ENCODE measurements around the gene DVL1.
A peak's percentile ranks its signal among the peaks of the same experiment; 100 is the strongest.

DVL1 gene

DNA sequence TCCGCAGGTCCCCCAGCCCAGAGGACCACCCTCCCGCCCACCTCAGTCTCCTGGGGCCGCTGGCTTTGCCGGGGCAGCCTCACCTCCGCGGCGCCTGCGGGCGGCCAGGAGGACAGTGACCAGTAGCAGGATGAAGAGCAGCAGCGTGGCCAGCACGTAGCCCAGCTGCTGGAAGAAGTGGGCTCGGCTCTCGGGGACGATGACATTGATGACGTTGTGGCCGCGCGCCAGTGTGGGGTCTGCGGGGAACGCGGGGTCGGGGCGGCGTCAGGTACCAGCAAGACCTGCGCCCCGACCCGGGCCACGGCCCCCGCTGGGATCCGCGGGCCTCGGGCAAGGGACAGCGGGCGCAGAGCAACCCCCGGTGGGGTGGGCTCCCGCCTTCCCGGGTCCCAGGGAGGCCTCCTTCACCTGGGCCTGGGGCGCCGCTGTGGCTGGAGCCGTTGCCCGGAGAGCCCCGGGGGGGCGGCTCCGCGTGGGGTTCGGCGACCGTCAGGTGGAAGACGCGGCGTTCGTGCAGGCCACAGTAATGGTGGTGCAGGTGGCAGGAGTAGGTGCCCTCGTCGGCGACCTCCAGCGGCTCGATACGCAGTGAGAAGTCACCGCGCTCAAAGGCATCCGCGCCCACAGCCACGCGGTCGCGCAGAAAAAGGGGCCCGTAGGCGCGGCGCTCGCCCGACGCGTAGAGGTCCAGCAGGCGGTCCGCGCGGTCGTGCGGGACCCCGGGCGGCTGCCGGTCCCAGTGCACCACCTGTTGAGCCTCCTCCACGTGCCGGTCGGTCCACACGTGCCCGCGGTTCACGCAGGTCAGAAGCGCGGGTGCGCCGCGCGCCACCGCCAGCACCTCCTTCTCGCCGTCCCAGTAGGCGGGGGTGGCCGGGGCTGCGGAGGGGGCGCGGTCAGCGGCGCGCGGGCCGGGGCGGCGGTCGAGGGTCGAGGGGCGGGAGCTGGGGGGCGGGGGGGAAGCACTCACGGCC lies 5.3 kb upstream of the DVL1 start:
- Mint-ChIP-seq H3K27ac (no peak overlapping the region), H3K36me3 (no peaks in the 10 kb centered on the region), H3K27me3 (peaks cover 2% of the 10 kb centered on the region), H3K4me3 (peak overlapping the region; percentile 65), H3K9me3 (ENCODE audit: low read depth) (no peaks in the 10 kb centered on the region), H3K4me1 (ENCODE audit: low read depth) (peaks cover 21% of the 10 kb centered on the region)

DNA sequence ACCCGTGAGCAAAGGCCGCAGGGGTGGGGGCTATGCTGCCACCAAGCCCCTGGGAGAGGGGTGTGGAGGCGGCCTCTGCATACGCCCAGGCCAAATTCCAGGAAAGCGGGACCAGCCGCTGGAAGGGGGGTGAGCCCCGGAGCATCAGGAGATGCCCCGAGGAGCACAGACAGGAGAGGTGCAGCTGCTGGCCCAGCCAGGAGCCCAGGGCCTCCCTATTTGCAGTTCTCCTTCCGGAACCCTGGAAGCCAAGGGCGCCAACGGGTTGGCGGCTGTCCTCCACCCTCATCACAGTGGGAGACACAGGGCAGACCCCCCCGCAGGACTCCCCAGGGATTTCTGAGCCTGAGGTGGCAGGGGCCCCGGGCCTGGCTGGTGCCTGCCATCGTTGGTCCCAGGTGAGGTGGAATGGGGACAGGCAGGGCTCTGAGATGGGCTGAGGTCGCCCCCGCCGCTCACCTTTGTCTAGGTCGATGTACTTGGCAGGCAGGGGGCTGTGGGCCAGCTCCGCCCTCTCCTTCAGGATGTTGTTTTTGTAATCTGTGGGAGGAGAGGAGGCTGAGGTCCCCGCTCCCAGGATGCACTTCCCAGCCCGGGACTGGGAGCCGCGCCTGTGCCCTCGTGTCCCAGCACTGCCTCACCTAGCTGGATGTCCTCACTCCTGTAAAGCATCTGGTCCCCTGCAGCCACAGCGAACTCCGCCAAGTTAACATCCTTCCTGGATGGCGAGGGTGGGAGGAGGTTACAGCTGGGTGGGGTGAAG lies 4.4 kb upstream of the DVL1 start:
- Mint-ChIP-seq H3K36me3 (no peaks in the 10 kb centered on the region), H3K9me3 (ENCODE audit: low read depth) (no peaks in the 10 kb centered on the region), H3K4me3 (peak overlapping the region; percentile 23), H3K27ac (no peak overlapping the region), H3K27me3 (peaks cover 2% of the 10 kb centered on the region), H3K4me1 (ENCODE audit: low read depth) (peaks cover 14% of the 10 kb centered on the region)

DNA sequence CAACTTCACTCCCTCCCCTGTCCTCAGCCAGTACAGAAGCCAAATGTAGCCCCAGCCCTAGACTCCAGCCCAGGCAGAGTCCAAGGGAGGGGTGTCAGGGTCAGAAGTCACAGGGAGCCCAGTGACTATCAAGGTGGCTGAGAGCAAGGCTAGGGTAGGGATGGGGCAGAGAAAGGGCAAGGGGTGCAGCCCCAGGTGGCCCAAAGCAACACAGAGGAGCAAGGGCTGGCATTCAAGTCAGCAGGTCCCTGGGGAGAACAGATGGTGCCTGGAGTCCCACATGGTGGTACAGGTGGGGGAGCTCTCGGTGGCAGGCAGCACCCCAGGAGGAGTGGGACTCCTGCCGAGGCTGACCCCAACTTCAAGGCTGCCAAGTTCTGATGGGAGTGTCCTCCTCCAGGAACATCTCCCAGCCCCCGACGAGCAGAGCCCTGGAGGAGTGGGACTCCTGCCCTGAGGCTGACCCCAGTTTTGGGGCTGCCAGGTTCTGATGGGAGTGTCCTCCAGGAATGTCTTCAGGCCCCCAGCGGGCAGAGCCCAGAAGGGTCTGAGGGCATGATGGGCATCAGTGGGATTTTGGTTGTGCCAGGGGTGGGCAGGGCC lies 3.7 kb upstream of the DVL1 start:
- Mint-ChIP-seq H3K27ac (no peak overlapping the region), H3K36me3 (no peaks in the 10 kb centered on the region), H3K4me3 (peak overlapping the region; percentile 74), H3K27me3 (peaks cover 2% of the 10 kb centered on the region), H3K4me1 (ENCODE audit: low read depth) (peaks cover 11% of the 10 kb centered on the region), H3K9me3 (ENCODE audit: low read depth) (no peaks in the 10 kb centered on the region)

DNA sequence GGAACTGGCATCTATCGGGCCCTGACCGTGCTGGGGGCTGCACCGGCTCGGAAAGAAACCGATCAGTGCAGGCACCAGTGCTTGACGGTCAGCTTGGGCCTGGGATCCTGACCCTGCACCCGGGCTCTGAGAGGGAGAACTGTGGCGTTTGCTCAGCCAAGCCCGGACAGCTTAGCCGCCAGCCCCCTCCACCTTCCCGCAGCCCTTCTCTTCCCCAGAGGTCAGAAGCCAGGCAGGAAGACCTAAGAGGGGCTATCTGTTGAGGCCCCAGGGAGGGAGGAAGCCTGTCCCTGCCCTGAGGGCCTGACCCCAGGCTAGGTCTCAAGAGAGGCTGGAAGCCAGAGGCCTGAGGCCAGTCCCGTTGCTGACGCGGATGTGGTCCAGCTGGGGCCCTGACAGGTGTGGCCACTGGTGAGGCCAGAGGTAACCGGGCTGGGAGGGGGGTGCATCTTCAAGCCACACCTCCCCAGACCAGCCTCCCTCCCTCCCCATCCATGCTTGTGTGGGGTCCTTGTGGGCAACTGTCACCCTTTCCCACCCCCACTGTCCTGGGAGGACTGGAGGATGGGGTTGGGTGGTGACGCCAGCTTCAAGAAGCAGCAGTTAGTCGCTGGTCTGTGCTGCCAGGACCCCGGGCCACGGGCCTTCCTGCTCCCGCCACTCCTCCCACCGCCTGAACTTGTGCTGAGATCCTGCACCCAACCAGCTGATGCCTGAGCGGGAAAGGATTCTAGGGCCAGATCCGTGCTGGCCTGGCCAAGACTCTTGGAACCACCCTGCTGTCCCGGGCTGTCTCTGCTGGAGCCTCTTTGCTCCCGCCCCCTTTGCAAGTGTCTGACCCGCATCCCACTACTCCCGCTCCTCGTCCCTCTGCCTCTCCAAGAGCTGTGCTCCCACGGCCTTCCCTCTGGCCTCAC lies 2.6 kb upstream of the DVL1 start:
- Mint-ChIP-seq H3K9me3 (ENCODE audit: low read depth) (no peaks in the 10 kb centered on the region), H3K4me3 (peak overlapping the region; percentile 74), H3K36me3 (no peaks in the 10 kb centered on the region), H3K27me3 (peaks cover 2% of the 10 kb centered on the region), H3K4me1 (ENCODE audit: low read depth) (peaks cover 14% of the 10 kb centered on the region), H3K27ac (peak overlapping the region; percentile 41)

DNA sequence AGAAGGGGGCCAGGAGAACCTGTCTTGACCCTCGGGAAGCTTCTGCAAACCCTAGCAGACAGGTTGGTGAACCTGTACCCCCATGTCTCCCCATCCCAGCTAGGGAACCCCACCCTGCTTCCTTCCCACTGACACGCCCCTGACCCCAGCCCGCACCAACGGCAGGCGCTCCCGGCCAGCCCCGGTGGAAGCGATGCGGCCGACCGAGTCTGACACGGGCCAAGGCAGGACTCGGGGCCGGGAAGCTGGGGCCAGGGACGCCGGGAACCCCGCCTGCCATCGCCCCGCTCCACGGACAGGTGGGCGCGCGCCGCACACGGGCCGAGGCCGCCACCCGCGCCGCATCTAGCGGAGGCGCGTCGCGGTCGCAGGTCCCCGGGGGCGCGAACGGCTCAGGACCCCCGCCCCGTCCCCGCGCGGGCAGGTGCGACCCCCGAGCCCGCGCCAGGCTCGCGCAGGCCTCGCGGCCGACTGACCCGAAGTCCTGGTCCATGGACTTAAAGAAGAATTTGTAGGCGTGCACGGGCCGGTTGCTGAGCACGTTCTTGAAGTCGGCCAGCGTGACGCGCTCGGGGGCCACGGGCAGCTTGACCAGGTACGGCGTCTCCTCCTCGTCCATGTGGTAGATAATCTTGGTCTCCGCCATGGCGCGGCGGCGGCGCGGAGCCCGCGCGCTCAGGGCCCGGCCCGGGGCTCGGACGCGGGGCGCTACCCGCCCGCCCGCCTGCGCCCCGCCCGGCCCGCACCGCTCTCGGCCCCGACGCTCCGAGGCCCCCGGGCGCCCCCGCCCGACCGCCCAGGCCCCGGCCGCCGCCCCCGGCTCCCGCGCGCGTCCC lies 580 bp downstream of the DVL1 start:
- H3K4me3 Mint-ChIP-seq = peak overlapping the region; percentile 79
- H3K9me3 Mint-ChIP-seq (ENCODE audit: low read depth) = no peaks in the 10 kb centered on the region
- H3K36me3 Mint-ChIP-seq = no peaks in the 10 kb centered on the region
- peaks cover 17% of the 10 kb centered on the region for H3K4me1 Mint-ChIP-seq (ENCODE audit: low read depth)
- H3K27me3 Mint-ChIP-seq = peaks cover 2% of the 10 kb centered on the region
- H3K27ac Mint-ChIP-seq = no peak overlapping the region

DNA sequence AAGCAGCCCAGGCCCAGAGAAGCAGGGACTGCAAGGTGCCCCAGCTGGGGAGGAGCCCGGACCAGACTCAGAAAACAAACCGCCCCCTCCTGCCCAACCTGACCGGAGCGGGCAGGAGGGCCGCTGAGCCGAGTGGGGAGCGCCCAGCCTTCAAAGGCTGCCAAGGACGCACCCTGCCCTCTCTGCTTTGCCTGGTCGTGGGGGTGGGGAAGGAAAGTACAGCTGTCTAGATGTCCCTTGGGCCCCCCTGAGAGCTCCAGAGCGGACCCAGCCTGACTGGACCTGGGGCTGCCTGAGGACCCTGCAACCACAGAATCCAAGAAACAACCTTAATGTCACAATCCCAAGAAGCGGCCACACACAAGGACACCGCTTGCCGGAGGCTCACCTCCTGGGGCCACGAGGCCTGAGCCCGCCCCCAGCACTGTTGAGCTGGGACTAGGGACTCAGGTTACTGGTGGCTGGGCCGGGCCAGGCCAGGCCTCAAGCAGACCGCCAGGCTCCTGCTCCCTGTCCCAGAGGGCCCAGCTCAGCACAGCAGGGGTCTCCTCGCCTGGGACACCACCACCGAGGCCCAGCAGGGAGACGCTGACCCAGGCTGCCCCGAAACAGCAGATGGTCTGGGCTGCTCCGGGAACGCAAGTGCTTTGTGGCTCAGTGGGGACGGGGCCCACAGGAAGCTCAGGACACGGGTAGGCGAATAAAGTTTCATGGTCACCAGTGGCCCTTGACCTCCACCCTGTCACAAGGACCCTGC lies 1.4 kb downstream of the DVL1 start:
- Mint-ChIP-seq H3K36me3 (no peaks in the 10 kb centered on the region), H3K4me1 (ENCODE audit: low read depth) (peaks cover 16% of the 10 kb centered on the region), H3K27me3 (peaks cover 2% of the 10 kb centered on the region), H3K9me3 (ENCODE audit: low read depth) (no peaks in the 10 kb centered on the region), H3K27ac (no peak overlapping the region), H3K4me3 (peak overlapping the region; percentile 79)

DNA sequence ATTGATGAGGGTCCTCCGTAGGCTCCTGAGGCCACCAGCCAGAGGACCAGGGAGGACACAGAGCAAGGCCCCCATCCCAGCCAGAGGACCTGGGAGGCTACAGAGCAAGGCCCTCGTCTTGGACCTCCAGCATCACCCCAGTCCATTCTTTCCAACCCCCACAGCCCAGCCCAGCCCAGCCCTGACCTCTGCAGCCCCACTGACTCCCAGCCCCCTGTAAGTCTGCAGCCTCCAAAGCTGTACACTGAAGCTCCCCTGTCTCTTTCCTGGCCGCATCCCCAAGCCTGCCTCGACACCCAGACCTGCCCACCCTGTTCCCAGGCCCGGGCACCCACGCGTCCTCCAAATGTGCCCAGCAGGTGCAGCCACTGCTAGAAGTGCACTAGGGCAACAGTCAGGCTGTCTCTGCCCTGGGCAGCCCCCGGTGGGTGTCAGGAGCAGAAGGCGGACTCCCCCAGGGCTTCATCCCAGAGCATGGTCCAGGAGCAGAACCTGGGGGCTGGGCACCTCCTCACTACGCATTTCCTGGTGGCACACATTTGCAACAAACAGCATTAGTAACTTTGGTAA lies 2.1 kb downstream of the DVL1 start:
- Mint-ChIP-seq H3K27ac (no peak overlapping the region), H3K4me3 (peak overlapping the region; percentile 79), H3K36me3 (no peaks in the 10 kb centered on the region), H3K9me3 (ENCODE audit: low read depth) (no peaks in the 10 kb centered on the region), H3K27me3 (no peaks in the 10 kb centered on the region), H3K4me1 (ENCODE audit: low read depth) (peaks cover 10% of the 10 kb centered on the region)

DNA sequence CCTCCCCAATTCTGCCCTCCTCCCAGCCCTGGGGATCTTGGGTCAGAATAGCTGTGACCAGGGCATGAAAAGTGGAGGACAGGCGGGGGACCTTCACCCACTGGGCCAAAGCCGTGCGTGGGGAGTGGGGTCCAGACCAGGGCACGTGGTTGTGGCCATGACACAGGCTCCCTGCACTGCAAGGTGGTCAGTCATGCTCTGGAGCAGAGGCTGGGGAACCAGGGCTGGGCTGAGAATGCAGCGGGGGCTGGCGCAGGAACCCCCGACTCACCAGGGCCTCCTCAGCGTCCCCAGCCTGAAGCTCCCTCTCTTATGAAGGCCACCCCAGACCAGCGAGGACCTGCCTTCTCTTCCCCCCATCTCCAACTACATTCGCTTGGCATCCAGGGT lies 2.7 kb downstream of the DVL1 start:
- Mint-ChIP-seq H3K4me3 (peak overlapping the region; percentile 79), H3K27me3 (no peaks in the 10 kb centered on the region), H3K36me3 (no peaks in the 10 kb centered on the region), H3K4me1 (ENCODE audit: low read depth) (peaks cover 10% of the 10 kb centered on the region), H3K9me3 (ENCODE audit: low read depth) (no peaks in the 10 kb centered on the region), H3K27ac (no peak overlapping the region)

DNA sequence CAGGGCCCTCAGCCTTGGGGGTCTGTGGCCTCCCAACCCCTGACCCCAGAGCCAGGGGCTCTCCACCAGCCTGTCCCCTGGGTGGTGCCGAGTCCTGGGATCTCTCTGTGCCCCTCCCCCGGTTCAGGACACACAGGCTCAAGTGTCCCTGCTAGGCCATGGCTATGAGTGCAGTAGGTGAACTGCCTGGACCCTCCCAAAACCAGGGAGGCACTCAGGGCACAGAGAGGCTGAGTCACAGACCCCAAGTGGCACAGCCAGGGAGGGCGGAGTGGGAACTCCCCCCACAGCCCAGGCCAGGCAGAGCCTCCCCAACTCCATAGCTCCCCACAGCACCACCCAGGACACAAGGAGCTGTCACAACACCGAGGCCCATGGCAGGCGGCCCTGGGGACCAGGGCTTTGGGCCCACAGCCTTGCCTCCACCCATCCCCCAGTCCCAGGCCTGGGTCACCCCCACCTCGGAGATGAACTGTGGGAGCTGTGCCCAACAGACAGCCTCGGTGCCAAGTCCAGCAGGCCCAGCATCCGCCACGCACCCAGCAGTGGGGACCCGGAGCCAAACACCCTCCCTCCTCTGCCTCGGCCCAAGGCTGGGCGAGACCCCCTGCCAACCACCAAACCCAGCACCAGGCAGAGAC lies 3.2 kb downstream of the DVL1 start:
- Mint-ChIP-seq H3K27ac (no peak overlapping the region), H3K27me3 (no peaks in the 10 kb centered on the region), H3K4me1 (ENCODE audit: low read depth) (peaks cover 12% of the 10 kb centered on the region), H3K4me3 (no peak overlapping the region), H3K36me3 (no peaks in the 10 kb centered on the region), H3K9me3 (ENCODE audit: low read depth) (no peaks in the 10 kb centered on the region)

DNA sequence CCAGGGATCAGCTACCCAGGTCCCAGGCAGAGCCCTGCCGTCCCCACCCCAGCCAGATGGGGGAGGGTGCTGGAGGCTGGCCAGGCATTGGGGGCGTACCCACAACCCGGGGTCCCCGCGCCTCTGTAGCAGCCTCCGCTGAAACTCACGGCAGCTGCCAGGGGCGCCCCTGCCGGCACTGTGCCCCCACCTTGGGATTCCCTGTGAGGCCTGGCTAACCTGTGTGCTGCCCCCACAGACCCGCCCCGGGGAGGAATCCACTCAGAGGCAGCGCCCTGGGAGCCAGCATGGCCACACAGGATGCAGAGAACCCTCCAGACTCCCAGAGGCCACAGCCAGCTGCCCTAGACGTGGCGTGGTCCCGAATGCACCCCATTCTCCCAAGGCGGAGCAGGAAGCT lies 3.8 kb downstream of the DVL1 start:
- Mint-ChIP-seq H3K27ac (no peak overlapping the region), H3K36me3 (no peaks in the 10 kb centered on the region), H3K9me3 (ENCODE audit: low read depth) (no peaks in the 10 kb centered on the region), H3K4me3 (no peak overlapping the region), H3K27me3 (no peaks in the 10 kb centered on the region), H3K4me1 (ENCODE audit: low read depth) (peaks cover 12% of the 10 kb centered on the region)

DNA sequence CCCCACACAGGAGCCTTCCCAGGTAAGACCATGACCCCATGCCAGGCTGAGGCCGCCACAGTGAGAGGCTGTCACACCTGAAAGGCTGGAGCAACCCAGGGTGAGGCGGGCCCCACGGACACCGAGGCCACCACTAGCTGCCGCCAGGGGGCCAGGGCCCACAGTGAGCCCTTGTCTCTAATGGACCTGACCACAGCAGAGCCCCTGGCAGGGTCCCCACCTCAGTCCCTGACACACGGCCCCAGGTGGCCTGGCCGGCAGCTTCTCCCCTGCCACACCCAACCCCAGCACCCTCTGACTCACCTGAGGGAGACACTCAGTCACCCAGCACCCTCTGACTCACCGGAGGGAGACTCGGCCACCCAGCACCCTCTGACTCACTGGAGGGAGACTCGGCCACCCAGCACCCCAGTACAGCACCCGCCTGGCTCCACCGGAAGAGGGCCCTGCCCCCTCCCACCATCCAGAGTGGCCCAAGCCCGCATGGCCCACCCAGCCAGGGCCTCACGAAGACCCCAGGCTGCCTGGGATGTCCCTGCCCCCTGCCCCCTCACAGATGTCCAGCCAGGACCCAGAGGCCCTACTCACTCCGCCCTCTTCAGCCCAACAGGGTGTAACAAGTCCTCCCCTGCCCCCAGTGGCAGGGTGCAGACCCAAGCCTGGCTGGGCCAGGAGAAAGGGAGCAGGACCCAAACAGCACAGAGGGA lies 4.4 kb downstream of the DVL1 start:
- H3K27ac Mint-ChIP-seq = no peak overlapping the region
- H3K4me3 Mint-ChIP-seq = no peak overlapping the region

DNA sequence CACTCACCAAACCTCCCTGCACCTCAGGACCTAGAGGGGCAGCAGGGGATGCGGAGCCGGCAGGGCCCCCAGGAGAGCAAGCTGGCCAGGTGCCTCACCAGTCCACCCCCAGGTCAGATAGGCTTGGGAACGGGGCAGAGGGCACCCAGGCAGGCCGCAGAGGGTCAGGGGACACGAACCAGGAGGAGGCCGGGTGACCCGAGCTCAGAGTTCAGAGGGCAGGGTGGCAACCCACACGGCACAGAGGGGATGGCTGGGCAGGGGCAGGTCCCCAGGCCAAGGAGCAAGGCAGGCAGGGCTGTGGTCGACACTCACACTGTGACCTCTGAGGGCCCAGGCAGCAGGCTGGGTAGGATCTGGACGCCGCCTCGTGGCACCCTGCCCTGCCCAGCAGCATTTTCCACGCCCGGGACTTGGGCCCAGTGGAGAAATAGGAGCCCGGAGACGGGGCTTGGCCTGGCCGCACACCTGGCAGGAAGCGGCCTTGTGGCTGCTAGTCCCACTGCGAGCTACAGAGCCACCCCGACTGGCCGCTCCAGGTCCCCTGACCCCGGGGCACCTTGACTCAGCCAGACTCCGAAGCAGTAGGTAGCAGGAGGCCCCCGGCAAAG lies 5.3 kb downstream of the DVL1 start:
- no peaks in the 10 kb centered on the region for H3K9me3 Mint-ChIP-seq (ENCODE audit: low read depth)
- no peaks in the 10 kb centered on the region for H3K27me3 Mint-ChIP-seq
- peaks cover 12% of the 10 kb centered on the region for H3K4me1 Mint-ChIP-seq (ENCODE audit: low read depth)
- no peak overlapping the region for H3K4me3 Mint-ChIP-seq
- H3K36me3 Mint-ChIP-seq = no peaks in the 10 kb centered on the region
- H3K27ac Mint-ChIP-seq = no peak overlapping the region

More for the DNA sequence above, 4.4 kb downstream of the DVL1 start:
- Mint-ChIP-seq H3K9me3 (ENCODE audit: low read depth) (no peaks in the 10 kb centered on the region), H3K27me3 (no peaks in the 10 kb centered on the region), H3K4me1 (ENCODE audit: low read depth) (peaks cover 12% of the 10 kb centered on the region), H3K36me3 (no peaks in the 10 kb centered on the region)
